ENCODE measurements around the gene AKT2. TPM values are rescaled to one million over a fixed set of nuclear protein-coding genes. Genes with fewer than 3 reads are reported as not detected.

The AKT2 gene
- total RNA-seq, 1 donor from 2014 or later = 197 TPM

DNA sequence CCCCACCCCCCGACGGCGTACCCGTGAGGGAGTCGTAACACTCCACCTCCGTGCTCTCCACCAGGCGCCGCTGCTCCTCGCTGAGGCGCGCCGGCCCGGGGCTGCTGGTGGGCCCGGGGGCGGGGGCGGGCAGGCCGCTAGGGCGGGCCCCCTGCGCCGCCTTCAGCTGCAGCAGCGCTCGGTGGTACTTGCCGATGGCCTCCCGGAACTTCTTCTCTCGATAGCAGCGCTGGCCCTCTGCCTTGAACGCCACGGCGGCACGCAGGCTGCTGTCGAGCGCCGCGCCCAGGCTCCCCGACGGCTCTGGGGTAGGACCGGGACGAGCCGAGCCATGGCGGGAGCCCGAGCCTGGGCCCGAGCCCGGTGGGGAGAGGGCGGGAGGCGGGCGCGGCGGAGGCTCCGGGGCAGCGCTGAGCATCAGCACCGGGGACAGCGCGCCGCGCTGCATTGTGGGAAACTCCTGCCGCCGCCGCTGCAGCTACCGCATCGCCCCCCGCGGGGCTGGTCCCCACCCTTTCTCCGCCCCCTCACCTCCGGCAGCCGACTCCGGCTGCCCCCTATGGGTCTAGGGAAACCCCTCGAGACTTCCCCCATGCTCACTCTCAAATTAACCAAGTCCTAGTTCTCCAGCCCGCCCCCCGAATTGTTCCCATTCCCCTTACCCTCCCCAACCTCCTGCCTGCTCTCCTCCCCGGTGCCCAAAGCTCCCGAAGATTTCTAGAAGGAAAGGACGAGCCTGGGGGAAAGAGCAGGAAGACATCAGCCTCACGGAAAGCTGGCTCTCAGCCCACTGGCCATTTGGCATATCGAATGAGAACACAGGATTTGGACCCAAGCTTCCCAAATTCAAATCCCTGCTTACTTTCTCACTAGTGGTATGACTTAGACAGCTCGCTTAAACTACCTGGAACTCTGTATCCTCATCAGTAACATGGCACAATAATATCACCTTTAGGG, 66.9 kb downstream of the AKT2 start, which contains the start of gene TTC9B:
Gene TTC9B, minus strand, starts transcription at position 451 of the 957 bp plus-strand sequence. Its CDS starts 3 bp downstream, at position 448.
- peaks cover 8% of the 10 kb centered on the region for H3K9me3 Mint-ChIP-seq (ENCODE audit: unreplicated experiment)
- DNase-seq = peak; percentile 71
- H3K36me3 Mint-ChIP-seq (ENCODE audit: unreplicated experiment) = peaks cover 6% of the 10 kb centered on the region
- peaks cover 1% of the 10 kb centered on the region for H3K4me1 Mint-ChIP-seq (ENCODE audit: low read depth, unreplicated experiment)
- H3K27ac Mint-ChIP-seq (ENCODE audit: unreplicated experiment) = peak within 1 kb of the TSS; percentile 78
- peak within 1 kb of the TSS; percentile 81 for H3K4me3 Mint-ChIP-seq (ENCODE audit: unreplicated experiment)
- TF ChIP-seq, protein P1, sequence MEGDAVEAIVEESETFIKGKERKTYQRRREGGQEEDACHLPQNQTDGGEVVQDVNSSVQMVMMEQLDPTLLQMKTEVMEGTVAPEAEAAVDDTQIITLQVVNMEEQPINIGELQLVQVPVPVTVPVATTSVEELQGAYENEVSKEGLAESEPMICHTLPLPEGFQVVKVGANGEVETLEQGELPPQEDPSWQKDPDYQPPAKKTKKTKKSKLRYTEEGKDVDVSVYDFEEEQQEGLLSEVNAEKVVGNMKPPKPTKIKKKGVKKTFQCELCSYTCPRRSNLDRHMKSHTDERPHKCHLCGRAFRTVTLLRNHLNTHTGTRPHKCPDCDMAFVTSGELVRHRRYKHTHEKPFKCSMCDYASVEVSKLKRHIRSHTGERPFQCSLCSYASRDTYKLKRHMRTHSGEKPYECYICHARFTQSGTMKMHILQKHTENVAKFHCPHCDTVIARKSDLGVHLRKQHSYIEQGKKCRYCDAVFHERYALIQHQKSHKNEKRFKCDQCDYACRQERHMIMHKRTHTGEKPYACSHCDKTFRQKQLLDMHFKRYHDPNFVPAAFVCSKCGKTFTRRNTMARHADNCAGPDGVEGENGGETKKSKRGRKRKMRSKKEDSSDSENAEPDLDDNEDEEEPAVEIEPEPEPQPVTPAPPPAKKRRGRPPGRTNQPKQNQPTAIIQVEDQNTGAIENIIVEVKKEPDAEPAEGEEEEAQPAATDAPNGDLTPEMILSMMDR (IDR thresholded peaks at IDR 0.05; ENCODE audit: partially characterized antibody, unreplicated experiment) = no peak
- peaks cover 25% of the 10 kb centered on the region for H3K27me3 Mint-ChIP-seq (ENCODE audit: unreplicated experiment)

DNA sequence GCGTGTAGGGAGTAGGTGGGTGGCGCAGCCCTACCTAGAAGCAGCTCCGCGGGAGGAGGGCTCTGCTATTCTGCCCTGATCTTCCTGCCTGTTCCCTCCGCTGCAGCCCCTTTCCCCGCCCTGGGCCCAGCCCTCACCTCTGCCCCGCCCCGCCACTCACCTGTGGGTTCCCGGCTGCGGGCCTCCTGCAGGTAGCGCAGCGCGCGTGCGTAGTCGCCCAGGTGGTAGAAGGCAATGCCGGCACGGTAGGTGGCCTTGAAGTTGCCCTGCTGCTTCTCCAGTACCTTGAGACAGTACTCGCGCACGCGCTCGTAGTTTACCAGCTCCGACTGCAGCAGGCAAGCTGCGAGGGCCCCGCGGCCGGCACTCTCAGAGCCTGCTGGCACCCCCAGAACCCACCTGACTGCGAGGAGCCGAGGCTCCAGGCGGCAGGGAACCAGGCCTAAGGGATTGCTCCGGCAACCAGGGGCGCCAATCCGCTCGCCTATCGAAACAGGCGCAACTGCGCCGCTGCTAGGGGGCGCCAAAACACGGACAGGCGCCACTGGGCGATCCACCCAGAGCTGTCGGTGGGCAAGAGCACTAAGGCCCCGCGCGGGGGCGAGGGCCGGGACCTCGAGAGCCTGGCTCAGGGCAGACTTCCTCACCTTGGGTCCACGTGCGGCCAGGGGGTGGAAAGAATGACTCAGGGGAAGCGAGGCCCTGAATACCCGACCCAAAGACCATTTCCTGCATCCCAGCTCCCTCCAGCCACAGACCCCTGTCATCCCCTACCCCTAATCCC, 67.9 kb downstream of the AKT2 start:
- peaks cover 25% of the 10 kb centered on the region for H3K27me3 Mint-ChIP-seq (ENCODE audit: unreplicated experiment)
- peak; percentile 76 for DNase-seq
- peaks cover 1% of the 10 kb centered on the region for H3K4me1 Mint-ChIP-seq (ENCODE audit: low read depth, unreplicated experiment)
- H3K27ac Mint-ChIP-seq (ENCODE audit: unreplicated experiment) = no peak overlapping the region
- peaks cover 8% of the 10 kb centered on the region for H3K9me3 Mint-ChIP-seq (ENCODE audit: unreplicated experiment)
- H3K4me3 Mint-ChIP-seq (ENCODE audit: unreplicated experiment) = peak overlapping the region; percentile 63
- TF ChIP-seq, protein P1 (IDR thresholded peaks at IDR 0.05; ENCODE audit: partially characterized antibody, unreplicated experiment) = peak; percentile 62
- peaks cover 5% of the 10 kb centered on the region for H3K36me3 Mint-ChIP-seq (ENCODE audit: unreplicated experiment)

DNA sequence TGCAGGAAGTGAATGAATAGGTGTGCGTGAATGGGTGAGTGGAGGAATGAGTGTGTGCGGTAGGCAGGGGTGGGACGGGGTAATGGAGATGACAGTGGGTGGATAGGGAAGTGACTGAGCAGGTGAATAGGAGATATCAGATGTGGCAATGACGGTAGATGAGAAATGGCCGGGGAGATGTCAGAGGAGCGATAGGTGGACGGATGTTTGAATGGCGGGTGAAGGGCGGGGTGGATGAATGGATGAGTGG, 68.4 kb downstream of the AKT2 start:
- Mint-ChIP-seq H3K36me3 (ENCODE audit: unreplicated experiment) (peaks cover under 1% of the 10 kb centered on the region), H3K9me3 (ENCODE audit: unreplicated experiment) (peaks cover 5% of the 10 kb centered on the region), H3K27ac (ENCODE audit: unreplicated experiment) (no peak overlapping the region), H3K4me3 (ENCODE audit: unreplicated experiment) (peak overlapping the region; percentile 47), H3K27me3 (ENCODE audit: unreplicated experiment) (peaks cover 25% of the 10 kb centered on the region), H3K4me1 (ENCODE audit: low read depth, unreplicated experiment) (peaks cover 1% of the 10 kb centered on the region)
- TF ChIP-seq, protein P1 (IDR thresholded peaks at IDR 0.05; ENCODE audit: partially characterized antibody, unreplicated experiment) = no peak
- no peak for DNase-seq

DNA sequence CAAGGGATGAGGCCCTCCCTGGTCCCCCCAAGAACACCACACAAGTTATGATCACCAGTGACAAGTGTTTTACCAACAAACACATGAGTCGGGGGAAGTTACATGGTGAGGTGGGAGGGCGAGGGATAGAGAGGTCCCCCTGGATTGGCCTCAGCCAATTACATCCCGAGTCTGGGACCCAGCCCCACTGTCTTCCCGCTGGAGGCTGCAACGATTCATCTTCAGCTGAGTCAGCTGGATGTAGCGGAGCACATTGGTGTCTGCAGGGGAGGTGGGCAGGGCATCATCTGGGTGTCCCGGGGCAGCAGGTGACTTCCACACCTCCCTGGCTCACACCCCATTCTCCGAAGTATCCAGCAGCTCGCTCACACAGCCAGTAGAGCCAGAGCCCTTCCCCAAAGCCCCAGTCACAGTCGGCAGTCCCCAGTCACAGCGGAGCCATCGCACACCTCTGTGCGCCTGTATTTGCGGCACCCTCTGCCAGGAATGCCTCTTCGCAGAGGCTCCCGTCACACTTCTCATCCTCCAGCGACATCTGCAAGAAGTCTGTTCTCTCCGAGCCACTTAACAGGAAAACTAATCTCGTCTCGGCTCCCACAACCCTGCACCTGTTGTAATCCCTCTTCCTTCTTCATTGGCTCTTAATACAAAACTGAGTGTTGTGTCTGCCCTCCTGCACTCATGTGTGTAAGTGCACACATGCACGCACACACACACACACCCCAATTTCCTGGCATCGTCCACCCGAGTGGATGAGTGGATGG, 69.0 kb downstream of the AKT2 start:
- TF ChIP-seq, protein P1 (IDR thresholded peaks at IDR 0.05; ENCODE audit: partially characterized antibody, unreplicated experiment) = no peak
- H3K27ac Mint-ChIP-seq (ENCODE audit: unreplicated experiment) = no peak overlapping the region
- H3K36me3 Mint-ChIP-seq (ENCODE audit: unreplicated experiment) = no peaks in the 10 kb centered on the region
- H3K9me3 Mint-ChIP-seq (ENCODE audit: unreplicated experiment) = peaks cover 5% of the 10 kb centered on the region
- peaks cover 1% of the 10 kb centered on the region for H3K4me1 Mint-ChIP-seq (ENCODE audit: low read depth, unreplicated experiment)
- DNase-seq = no peak
- H3K4me3 Mint-ChIP-seq (ENCODE audit: unreplicated experiment) = peak overlapping the region; percentile 47
- peaks cover 25% of the 10 kb centered on the region for H3K27me3 Mint-ChIP-seq (ENCODE audit: unreplicated experiment)

Measured in glutamatergic neuron (in vitro differentiated cells).